Gastroesophageal sphincter (tissue), 4 donors: ENCODE data around the gene ABHD17A. TPM values are rescaled to one million over a fixed set of nuclear protein-coding genes. Genes with fewer than 3 reads are reported as not detected.

Source experiments
- ATAC-seq: fragments of 150-250 bp; one replicate; pipeline ENCODE4 v1.9.1; 2016; ENCODE audit warnings: mild to moderate bottlenecking, moderate library complexity
- H3K27ac ChIP-seq, 4 donors: fragments of 200-600 bp; sonication (generic) in 3 of 4; 1 replicate in 3 of 4; 2 replicates in 1 of 4; pipeline ENCODE4 v1.5.1; 2016 to 2019
- H3K27me3 ChIP-seq: fragments of 200-600 bp; sonication (generic); one replicate; pipeline ENCODE4 v1.5.1; 2019
- H3K36me3 ChIP-seq, 2 donors: fragments of 200-600 bp; sonication (generic); one replicate each; pipeline ENCODE4 v1.5.1; 2019; ENCODE audit warnings: control low read depth in 1 of 2
- H3K4me1 ChIP-seq, 3 donors: fragments of 200-600 bp; sonication (generic); 1 replicate in 2 of 3; 2 replicates in 1 of 3; pipeline ENCODE4 v1.5.1; 2016 to 2019; ENCODE audit warnings: control low read depth in 2 of 3
- H3K4me3 ChIP-seq, 2 donors: fragments of 200-600 bp; sonication (generic); one replicate each; pipeline ENCODE4 v1.5.1; 2019; ENCODE audit warnings: mild to moderate bottlenecking in 1 of 2, moderate library complexity in 1 of 2
- H3K9me3 ChIP-seq, 3 donors: fragments of 200-600 bp; sonication (generic); one replicate each; pipeline ENCODE4 v1.5.1; 2017 to 2019; ENCODE audit warnings: control low read depth in 2 of 3
- EP300 ChIP-seq: sonication (generic); formaldehyde crosslinking; IDR thresholded peaks from one replicate; pipeline ENCODE4 v1.6.1; 2017; ENCODE audit warnings: antibody characterized with exemption, mild to moderate bottlenecking
- POLR2A ChIP-seq, 2 donors: fragments of 450-650 bp; IDR thresholded peaks; one replicate each; pipeline ENCODE4 v1.6.1; 2017; ENCODE audit warnings: antibody characterized with exemption in 2 of 2, mild to moderate bottlenecking in 2 of 2, moderate library complexity in 1 of 2
- POLR2AphosphoS5 ChIP-seq: sonication (generic); formaldehyde crosslinking; IDR thresholded peaks from one replicate; pipeline ENCODE4 v1.6.1; 2017; ENCODE audit warnings: antibody characterized with exemption
- WGBS, 2 donors: methylation state at CpG; one replicate each; pipeline ENCODE4 v1.1.5; 2018; ENCODE audit warnings: low coverage in 1 of 2; 5-methylcytosine and 5-hydroxymethylcytosine counted together
- total RNA-seq, 4 donors: library from RNA; depleted of rRNA; stranded (reverse); fragments of >200 nt; gene quantifications; one replicate each; pipeline ENCODE4 v1.1.0, GENCODE V29; 2016
- TF ChIP-seq, protein P1 (sequence below), 4 experiments: fragments of 200-600 bp in 2 of 4; fragments of 450-650 bp in 2 of 4; sonication (generic) in 1 of 4; IDR thresholded peaks; one replicate each; pipeline ENCODE4 v1.5.1; 2017 to 2019; ENCODE audit warnings: antibody characterized with exemption in 4 of 4, mild to moderate bottlenecking in 2 of 4, moderate library complexity in 2 of 4

ABHD17A gene
- total RNA-seq, 4 donors from 2014 or later: 80.0 to 117 (median 91.0) TPM

- Histone ChIP-seq H3K36me3 (peaks cover 0 to 10% of the 10 kb centered on the region in 2 donors), H3K4me3 (no peak overlapping the region), H3K9me3 (no peaks in the 10 kb centered on the region), H3K27ac (no peak overlapping the region), H3K27me3 (no peaks in the 10 kb centered on the region), H3K4me1 (peaks cover 0 to 77% (median 57%) of the 10 kb centered on the region in 3 donors)
- WGBS, 2 donors: 86 to 100% methylated on average over 2 of the region's 16 CpGs
- no peak for TF ChIP-seq POLR2AphosphoS5
- TF ChIP-seq, protein P1, sequence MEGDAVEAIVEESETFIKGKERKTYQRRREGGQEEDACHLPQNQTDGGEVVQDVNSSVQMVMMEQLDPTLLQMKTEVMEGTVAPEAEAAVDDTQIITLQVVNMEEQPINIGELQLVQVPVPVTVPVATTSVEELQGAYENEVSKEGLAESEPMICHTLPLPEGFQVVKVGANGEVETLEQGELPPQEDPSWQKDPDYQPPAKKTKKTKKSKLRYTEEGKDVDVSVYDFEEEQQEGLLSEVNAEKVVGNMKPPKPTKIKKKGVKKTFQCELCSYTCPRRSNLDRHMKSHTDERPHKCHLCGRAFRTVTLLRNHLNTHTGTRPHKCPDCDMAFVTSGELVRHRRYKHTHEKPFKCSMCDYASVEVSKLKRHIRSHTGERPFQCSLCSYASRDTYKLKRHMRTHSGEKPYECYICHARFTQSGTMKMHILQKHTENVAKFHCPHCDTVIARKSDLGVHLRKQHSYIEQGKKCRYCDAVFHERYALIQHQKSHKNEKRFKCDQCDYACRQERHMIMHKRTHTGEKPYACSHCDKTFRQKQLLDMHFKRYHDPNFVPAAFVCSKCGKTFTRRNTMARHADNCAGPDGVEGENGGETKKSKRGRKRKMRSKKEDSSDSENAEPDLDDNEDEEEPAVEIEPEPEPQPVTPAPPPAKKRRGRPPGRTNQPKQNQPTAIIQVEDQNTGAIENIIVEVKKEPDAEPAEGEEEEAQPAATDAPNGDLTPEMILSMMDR (IDR thresholded peaks at IDR 0.05): no peak
- TF ChIP-seq POLR2A (IDR thresholded peaks at IDR 0.05): no peak
- no peak for ATAC-seq
Observed at GRCh38 chr19:1845125-1845515, 40.2 kb downstream of the ABHD17A start.

DNA sequence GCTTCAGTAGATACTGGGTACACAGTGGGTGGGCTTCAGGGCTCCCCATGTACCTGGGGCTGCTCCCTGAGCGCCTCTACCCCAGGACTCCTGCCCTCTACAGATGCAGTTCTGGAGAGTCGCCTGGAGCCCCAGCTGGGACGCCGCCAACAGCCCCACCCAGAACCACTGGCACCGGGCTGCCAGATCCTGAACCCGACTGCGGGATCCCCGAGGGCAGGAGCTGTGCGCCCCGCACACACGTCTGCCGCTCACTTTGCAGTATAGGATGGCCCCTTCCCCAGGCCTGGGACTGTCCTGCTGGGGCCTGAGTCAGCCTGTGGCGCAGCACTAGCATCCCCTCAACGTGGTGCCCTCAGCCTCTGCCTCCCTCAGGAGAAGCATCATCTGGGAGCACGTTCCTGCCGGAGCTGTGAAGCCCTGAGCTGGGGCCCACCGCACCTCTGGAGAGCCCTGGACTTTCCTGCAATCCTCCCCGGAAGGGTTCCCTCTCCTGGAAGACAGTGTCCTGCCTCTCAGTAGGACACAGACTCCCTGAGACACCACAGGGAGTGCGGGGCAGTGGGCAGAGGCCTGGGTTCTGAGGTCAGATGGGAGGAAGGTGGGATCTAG is 40.7 kb downstream of the ABHD17A start:
- no peaks in the 10 kb centered on the region for H3K27me3 ChIP-seq
- no peak for ATAC-seq
- H3K4me3 ChIP-seq: no peak overlapping the region
- TF ChIP-seq POLR2AphosphoS5 (no peak), POLR2A (IDR thresholded peaks at IDR 0.05) (no peak), EP300 (no peak)
- TF ChIP-seq, protein P1 (IDR thresholded peaks at IDR 0.05): no peak
- H3K4me1 ChIP-seq: peaks cover 0 to 82% (median 62%) of the 10 kb centered on the region in 3 donors
- WGBS, 2 donors: 7% methylated on average over 2 of the region's 19 CpGs; no CpG with 5 or more reads in 1 of the 2 donors
- H3K36me3 ChIP-seq: peaks cover 0 to 13% of the 10 kb centered on the region in 2 donors
- H3K27ac ChIP-seq: no peak overlapping the region
- H3K9me3 ChIP-seq: no peaks in the 10 kb centered on the region

DNA sequence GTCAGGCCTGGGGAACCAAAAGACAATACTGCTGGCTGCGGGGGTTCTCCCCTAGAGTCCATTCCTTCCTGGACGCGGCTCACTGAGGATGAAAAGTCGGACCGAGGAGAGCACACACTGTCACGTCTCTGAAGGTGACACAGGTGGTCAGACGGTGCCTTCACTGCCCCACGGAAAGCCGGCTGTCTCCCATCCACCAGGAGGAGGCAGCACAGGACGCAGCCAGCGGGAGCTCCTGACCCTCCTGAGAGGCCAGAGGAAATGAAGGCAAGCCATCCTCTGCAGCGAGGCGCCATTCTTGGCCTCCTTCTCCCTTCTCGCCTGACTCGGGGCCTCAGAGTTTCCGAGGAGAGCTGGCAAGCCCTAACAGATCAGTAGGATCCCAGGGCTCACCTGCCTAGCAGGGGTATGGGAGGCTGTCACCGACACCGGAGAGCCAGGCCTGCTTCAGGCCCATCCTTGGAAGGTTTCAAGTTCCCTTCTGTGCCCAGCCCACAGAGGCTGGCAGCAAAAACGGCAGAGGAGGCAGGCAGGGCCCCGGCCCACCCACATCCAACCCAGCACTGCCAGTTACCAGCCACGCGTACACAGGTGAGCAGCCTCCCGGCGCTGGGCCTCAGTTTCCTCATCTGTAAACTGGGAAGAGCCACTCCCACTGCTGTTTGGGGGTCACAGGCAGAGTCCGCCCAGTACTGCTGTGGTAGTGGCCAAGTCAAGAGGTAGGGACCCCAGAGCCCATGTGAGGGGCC is 41.5 kb downstream of the ABHD17A start:
- Histone ChIP-seq H3K4me1 (peaks cover 0 to 90% (median 63%) of the 10 kb centered on the region in 3 donors), H3K27ac (no peak overlapping the region), H3K36me3 (peaks cover 0 to 19% of the 10 kb centered on the region in 2 donors), H3K9me3 (no peaks in the 10 kb centered on the region), H3K4me3 (no peak overlapping the region), H3K27me3 (no peaks in the 10 kb centered on the region)
- no peak for ATAC-seq
- WGBS, 2 donors: no CpG with 5 or more reads among the region's 25 CpGs
- TF ChIP-seq EP300 (no peak), POLR2AphosphoS5 (no peak), POLR2A (IDR thresholded peaks at IDR 0.05) (no peak)
- TF ChIP-seq, protein P1 (IDR thresholded peaks at IDR 0.05): no peak

DNA sequence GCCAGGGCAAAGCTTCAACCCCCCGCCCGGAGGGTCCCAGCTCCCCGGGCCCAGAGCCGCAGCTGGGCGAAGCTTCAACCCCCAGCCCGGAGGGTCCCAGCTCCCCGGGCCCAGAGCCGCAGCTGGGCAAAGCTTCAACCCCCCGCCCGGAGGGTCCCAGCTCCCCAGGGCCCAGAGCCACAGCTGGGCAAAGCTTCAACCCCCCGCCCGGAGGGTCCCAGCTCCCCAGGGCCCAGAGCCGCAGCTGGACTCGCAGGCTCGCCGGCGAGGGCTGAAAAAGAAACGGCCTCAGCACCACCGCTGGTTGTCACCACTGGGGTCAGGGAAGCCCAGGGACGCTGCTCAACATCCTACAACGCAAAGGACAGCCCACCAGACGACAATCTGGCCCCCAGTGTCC is 42.2 kb downstream of the ABHD17A start:
- Histone ChIP-seq H3K27ac (peak overlapping the region in 1 of 4 donors; percentile 9), H3K36me3 (peaks cover 0 to 19% of the 10 kb centered on the region in 2 donors), H3K4me3 (no peak overlapping the region), H3K4me1 (peaks cover 0 to 97% (median 63%) of the 10 kb centered on the region in 3 donors), H3K27me3 (no peaks in the 10 kb centered on the region), H3K9me3 (no peaks in the 10 kb centered on the region)
- WGBS, 2 donors: 62% methylated on average over 5 of the region's 22 CpGs; no CpG with 5 or more reads in 1 of the 2 donors
- no peak for ATAC-seq
- no peak for TF ChIP-seq EP300
- no peak for TF ChIP-seq POLR2A (IDR thresholded peaks at IDR 0.05)
- TF ChIP-seq, protein P1 (IDR thresholded peaks at IDR 0.05): no peak
- no peak for TF ChIP-seq POLR2AphosphoS5
